Neural cell (in vitro differentiated cells): ENCODE measurements around the gene DIDO1.

Experiments used
- CTCF ChIP-seq: fragments of 450-650 bp; IDR thresholded peaks from 2 replicates; pipeline ENCODE4 v1.5.1; 2014; ENCODE audit warnings: antibody characterized with exemption, mild to moderate bottlenecking, moderate library complexity; ENCODE audit not compliant: poor library complexity, severe bottlenecking
- EP300 ChIP-seq: fragments of 450-650 bp; conservative IDR thresholded peaks from 2 replicates; pipeline ENCODE4 v1.6.1; 2014; ENCODE audit warnings: antibody characterized with exemption, mild to moderate bottlenecking, moderate library complexity; ENCODE audit not compliant: poor library complexity, severe bottlenecking
- EZH2 ChIP-seq: fragments of 200-600, 300-800 bp; shearing (Covaris generic), sonication (generic); IDR thresholded peaks from 2 replicates; pipeline ENCODE4 v1.6.1; 2014; ENCODE audit warnings: antibody characterized with exemption, low read length, borderline replicate concordance, mild to moderate bottlenecking; ENCODE audit not compliant: insufficient read depth, poor library complexity, severe bottlenecking
- MXI1 ChIP-seq: fragments of 450-650 bp; conservative IDR thresholded peaks from 2 replicates; pipeline ENCODE4 v1.6.1; 2014; ENCODE audit warnings: antibody characterized with exemption, mild to moderate bottlenecking; ENCODE audit not compliant: poor library complexity, severe bottlenecking
- POLR2AphosphoS5 ChIP-seq: IDR thresholded peaks from 2 replicates; pipeline ENCODE4 v1.6.1; 2012
- RAD21 ChIP-seq: fragments of 450-650 bp; conservative IDR thresholded peaks from 2 replicates; pipeline ENCODE4 v1.6.1; 2014; ENCODE audit warnings: antibody characterized with exemption, mild to moderate bottlenecking, moderate library complexity
- REST ChIP-seq: IDR thresholded peaks from 2 replicates; pipeline ENCODE4 v1.6.1; 2012; ENCODE audit warnings: borderline replicate concordance
- TAF1 ChIP-seq: IDR thresholded peaks from 2 replicates; pipeline ENCODE4 v1.6.1; 2012; ENCODE audit warnings: low read depth

DNA sequence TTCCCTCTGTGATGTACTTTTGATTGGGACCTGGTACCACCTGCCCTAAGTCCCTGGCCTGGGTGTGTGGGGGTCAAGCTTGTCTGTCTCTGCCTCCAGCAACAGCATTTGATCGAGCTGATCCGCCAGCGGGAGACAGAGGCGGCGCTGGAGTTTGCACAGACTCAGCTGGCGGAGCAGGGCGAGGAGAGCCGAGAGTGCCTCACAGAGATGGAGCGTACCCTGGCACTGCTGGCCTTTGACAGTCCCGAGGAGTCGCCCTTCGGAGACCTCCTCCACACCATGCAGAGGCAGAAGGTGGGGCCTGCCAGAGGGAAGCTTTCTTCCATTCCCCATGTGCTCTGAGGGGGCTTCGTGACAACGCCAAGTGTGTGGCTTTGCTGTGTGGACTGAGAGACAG lies 17.1 kb upstream of the DIDO1 start:
- TF ChIP-seq CTCF (no peak), EP300 (no peak), RAD21 (no peak), EZH2 (no peak), REST (no peak), POLR2AphosphoS5 (no peak), TAF1 (no peak), MXI1 (no peak)
